Measurements from ENCODE around the gene PLXNB1.

PLXNB1 gene

DNA sequence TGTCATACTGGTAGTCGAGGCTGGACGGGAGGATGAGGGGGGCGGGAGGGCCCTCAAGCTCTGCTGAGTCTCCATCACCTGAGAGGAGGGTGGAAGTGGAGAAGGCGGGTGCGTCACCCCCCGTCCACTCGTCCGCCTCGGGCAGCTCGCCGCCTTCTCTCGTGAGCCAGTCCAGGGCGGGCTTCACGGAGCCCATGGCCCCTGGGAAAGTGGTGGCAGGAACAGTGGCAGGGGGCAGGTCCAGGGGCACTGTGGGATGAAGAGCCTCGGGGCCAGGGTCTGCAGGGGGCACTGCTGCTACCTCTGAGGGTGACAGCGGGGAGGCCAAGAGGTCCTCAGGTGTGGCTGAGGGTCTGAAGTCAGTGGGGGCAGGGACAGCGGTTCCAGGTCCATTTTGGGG is 10.3 kb downstream of the PLXNB1 start:
- DNase-seq (ENCODE audit: low read depth, low spot score), result no peak

DNA sequence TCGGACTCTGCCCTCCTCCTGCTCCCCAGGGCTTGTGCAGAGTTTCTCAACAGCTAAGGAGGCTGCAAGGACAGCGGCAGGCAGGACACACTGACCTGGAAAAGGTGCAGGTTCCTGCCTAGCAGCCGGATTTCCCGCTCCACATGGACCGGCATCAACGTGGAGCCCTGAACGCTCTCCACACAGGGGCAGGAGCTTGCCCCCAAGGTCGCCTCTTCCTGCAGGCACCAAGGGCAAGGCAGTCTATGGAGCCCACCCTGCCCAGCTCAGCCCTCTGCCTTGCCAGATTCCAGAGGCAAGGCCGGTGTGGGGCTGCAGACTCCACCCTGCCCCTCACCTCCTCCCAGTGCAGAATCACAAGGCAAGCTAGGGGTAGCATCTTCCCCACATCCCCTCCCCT is 10.7 kb downstream of the PLXNB1 start:
- no peak for DNase-seq (ENCODE audit: low read depth, low spot score)

DNA sequence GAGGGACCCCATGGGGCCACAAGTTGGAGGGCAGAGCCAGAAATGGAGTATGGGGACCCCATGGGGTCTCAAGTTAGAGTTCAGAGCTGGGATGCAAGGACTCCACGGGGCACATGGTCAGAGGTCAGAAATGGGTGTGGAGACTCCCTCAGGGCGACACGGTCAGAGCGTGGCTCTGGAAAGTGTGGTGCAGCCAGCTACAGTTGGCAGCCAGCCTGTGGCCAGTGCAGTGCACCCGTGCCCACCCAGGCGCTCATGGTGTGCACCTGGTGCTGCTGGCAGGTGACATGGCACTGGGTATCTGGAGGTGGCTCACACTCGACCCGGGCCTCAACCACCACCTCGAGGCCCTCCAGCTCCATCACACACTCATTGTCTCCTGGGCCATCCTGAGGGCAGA is 11.2 kb downstream of the PLXNB1 start:
- DNase-seq (ENCODE audit: low read depth, low spot score), result no peak

GRCh38 chr3:48418140-48418539 is 11.7 kb downstream of the PLXNB1 start:
- DNase-seq (ENCODE audit: low read depth, low spot score), result no peak

DNA sequence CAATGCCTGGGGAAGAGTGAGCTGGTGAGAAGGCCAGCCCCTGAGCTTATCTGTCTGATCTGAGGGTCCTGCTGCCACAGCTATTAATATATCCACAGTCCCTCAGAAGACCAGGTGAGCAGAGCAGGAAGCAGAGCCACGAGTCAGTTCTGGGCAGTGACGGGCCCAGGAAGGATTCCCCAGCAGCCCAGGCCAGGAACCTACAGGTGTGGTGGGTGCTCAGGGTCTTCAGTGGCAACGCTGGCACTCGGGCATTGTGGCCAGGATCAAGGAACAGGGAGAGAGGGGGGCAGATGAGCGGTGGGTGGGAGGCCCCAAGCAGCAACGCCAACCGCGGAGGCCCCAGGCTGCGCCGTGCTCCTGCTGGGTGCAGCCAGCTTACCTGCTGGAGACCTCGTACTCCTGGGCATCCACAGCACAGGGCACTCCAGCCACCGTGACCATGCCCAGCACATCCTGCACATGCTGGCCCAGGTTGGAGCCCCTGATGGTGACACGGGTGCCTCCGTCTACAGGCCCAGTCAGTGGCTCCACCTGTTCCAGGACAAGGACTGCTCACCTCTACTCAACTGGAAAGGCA is 12.3 kb downstream of the PLXNB1 start:
- no peak for DNase-seq (ENCODE audit: low read depth, low spot score)

GRCh38 chr3:48416546-48416945 is 13.3 kb downstream of the PLXNB1 start:
- DNase-seq (ENCODE audit: low read depth, low spot score), result no peak

GRCh38 chr3:48416091-48416505 is 13.8 kb downstream of the PLXNB1 start:
- DNase-seq (ENCODE audit: low read depth, low spot score), result no peak

DNA sequence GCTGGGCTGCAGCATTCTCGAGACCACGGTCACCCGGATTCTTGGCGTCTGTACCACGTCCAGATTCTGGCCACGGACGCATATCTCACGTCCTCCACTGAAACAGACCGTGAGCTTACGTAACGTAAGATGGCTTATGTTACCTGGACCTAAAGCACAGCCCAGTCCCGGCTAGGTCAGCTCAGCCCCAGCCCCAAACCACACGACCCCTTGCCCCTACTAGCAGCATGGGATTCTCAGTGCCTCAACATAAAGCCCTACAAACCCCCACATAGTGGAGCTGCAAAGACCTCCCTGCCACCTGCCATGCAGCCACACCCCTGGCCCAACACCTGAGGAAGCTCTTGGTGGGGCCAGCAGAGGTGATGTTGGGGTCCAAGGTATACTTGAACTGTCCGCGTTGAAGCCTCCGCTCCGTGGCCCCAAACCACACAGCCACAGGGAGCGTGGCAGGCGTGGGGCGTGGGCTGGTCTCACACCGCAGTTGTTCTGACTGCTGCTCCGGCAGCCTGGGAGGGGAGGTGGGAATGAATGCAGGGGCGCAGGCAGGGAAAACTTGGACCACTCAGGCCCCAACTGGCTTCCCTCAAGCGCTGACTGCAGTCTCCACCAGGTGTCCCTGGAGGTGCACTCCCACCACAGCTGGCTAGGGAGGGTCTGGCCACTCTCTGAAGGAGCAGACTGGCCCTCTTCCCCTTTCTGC is 14.5 kb downstream of the PLXNB1 start:
- DNase-seq (ENCODE audit: low read depth, low spot score), result no peak

- no peak for DNase-seq (ENCODE audit: low read depth, low spot score)
These were observed 15.3 kb downstream of the PLXNB1 start for GRCh38 chr3:48414376-48415250.

DNA sequence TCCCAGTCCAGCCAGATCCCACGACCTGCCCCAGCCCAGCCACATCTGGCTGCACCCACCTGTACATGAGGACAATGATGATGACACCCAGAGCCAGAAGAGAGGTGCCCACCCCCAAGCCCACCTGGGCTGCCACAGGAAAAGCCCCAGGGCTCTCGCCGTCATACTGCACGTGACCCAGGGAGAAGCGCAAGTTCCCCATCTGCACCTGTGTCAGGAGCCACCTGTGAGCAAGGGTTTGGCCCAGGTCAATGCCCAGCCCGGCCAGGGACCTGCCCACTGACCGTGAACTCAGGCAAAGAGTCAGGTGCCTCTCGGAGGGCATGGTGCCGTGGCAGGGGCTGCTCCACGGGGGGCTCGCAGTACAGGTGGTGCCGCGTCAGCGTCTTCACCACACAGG is 16.3 kb downstream of the PLXNB1 start:
- DNase-seq (ENCODE audit: low read depth, low spot score), result no peak

GRCh38 chr3:48413086-48413485 is 16.8 kb downstream of the PLXNB1 start:
- DNase-seq (ENCODE audit: low read depth, low spot score), result no peak

GRCh38 chr3:48412375-48413001 is 17.4 kb downstream of the PLXNB1 start:
- no peak for DNase-seq (ENCODE audit: low read depth, low spot score)

DNA sequence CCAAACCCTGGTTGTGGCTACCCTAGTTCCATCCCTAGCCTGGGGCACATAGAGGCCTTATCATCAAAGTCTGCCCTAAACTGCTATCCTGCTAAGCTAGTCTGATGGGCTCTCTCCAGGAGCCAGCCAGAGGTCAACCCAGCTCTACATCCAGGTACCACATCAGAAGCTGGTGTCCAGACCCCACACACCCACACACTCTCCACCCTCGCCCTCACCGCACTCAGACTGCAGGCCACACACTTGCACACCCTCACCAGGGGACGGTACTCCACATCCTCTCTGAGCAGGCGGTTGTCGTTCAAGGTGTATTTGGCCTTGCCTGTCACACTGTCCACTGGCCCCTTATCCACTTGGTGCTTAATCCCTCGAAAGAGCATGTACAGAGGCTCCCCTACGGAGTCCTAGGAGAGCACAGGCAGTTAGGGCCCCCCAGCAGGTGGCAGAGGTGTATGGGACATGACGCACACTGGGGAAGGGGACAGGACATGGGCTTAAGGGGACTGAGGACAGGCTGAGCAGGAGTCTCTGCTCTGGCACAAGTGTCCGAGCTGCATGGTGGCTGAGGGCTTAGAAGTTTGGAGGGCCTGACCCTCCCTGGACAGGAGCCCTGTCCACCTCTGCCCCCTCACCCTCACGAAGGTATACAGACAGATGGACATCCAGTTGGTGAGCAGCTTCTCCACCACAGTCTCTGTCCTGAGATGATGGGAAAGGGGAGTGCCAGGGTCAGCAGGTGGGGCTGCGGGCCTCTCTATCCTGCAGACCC is 18.1 kb downstream of the PLXNB1 start:
- no peak for DNase-seq (ENCODE audit: low read depth, low spot score)

- DNase-seq (ENCODE audit: low read depth, low spot score), result no peak
These were observed 18.8 kb downstream of the PLXNB1 start for GRCh38 chr3:48411041-48411588.

DNA sequence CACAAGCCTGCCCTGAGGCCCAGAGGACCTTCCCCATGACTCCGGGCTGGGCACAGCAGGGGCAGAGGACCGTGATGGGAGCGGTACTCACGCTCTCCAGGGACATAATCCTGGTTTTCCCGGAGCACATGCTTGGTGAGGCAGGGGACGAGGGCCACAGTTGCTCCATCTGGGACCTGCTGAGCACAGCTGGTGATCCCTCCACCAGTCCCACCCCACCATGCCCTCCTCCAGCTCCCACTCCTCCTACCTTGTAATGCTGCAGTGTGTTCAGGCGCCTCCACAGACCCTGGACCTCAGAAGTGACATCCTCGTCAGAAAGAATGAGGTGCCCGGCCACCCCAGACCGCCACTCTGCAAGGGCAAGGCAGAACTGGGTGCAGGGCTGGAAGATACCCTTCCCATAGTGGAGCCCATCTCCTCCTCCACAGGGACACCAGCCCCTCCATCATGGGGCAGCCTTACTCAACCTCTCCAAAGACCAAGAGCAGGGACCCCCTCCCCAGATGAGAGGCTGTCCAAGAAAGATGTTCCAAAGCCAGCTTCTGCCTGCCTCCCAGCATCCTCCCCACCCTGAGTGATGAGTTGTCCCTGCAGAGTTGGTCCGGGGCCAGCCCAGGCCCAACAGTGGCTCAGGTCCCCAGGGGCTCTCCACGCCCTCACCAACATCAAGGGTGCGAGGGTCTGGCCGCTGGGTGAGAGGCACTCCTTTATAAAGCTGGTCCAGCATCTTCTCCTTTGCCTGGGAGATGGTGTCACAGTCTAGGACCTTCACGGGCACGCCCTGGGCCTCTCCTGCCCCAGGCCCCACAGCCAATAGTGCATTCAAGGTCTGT is 19.5 kb downstream of the PLXNB1 start:
- DNase-seq (ENCODE audit: low read depth, low spot score), result no peak

DNA sequence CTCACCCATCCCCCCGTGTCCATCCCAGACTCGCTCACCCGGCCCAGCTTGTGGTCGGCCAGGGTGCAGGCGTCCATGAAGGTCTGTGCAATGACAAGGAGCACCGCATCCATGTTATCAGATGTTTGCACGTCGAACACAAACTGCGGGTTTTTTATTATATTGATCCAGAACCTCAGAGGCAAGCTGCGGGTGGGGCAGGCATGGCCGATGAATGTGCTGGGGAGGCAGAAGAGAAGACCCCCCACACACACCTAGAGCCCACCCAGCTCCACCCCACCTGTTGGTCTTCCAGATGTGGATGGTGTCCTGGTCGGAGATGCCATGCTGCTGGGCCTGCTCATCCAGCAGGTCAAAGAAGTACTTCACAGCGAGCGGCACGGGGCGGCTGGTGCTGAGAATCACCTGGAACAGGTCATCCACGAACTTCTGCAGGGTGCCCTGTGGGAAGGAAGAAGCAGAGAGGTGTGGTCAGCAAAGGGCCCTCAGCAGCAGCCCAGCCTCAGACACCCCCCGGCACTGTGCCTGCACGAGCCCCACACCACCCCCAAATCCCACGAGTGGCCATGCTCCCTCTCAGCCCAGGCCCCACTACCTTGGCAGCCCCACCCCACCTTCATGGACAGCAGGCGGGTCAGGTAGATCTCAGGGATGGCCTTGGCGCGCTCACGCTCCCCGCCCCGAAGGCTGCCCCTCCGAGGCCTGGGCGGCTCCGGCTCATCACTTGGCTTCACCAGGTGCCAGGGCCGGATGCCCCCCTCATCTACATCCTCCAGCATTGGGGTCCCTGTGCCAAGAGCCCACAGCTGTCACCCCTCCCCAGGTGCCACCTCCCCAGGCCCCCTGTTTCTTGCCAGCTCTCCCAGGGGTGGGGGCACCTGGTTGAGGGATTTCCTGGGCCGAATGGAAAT is 20.3 kb downstream of the PLXNB1 start:
- DNase-seq (ENCODE audit: low read depth, low spot score), result no peak

DNA sequence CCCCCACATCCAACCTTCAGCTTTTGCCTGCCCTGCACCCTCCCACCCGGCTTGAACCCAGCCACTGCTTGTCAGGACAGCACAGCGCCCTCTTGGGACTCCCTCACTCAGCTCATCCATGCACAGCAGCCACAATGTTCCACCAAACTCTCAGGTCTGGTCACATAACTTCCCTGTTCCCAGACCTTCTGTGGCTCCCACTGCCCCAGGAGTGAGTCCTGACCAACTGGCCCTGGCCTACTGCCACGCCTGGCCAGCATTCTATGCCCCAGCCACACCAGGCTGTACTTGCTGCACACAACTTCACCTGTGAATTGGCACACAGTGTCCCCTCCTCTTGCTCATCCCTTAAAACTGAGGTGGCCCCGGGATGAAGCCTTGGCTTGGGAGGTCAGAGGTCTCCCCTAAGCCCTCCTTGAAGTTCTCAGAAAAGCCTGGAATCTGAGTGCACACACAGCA is 21.0 kb downstream of the PLXNB1 start:
- DNase-seq (ENCODE audit: low read depth, low spot score), result no peak

- DNase-seq (ENCODE audit: low read depth, low spot score), result no peak
These were observed 22.3 kb downstream of the PLXNB1 start for GRCh38 chr3:48407542-48408099.

Measured in activated naive CD8-positive, alpha-beta T cell treated with anti-CD3 and anti-CD28 coated beads, Interleukin-2, amount 50 U/mL, for 16 hours (primary cell).